HepG2 (cell line): ENCODE data around the gene DYNC2I2. TPM values are rescaled to one million over a fixed set of nuclear protein-coding genes. Genes with fewer than 3 reads are reported as not detected.
A peak's percentile ranks its signal among the peaks of the same experiment; 100 is the strongest.

Experiments
- ATAC-seq: fragments of 200-7000 bp; cut with Tn5 transposase; 3 replicates; pipeline ENCODE4 v1.9.1; 2020; ENCODE audit warnings: mild to moderate bottlenecking, moderate library complexity
- BruUV-seq: library from RNA; stranded (reverse); fragments of 400-500 nt; replicated peaks from 2 replicates; lab custom pipeline; 2021; lab: Mats Ljungman, UMichigan
- CTCF ChIA-PET: fragments of 300-600 bp; formaldehyde crosslinking; extraction: SDS; loops from one replicate; lab custom pipeline; 2021; ENCODE audit warnings: low total read pairs, inconsistent platforms, low intra/inter-chr PET ratio; lab: Yijun Ruan, JAX
- POLR2A ChIA-PET: fragments of 350-600 bp; sonication (Branson Sonifier 250); formaldehyde crosslinking; loops from one replicate; lab custom pipeline; 2020; ENCODE audit warnings: antibody characterized with exemption, inconsistent platforms; lab: Yijun Ruan, JAX
- DNase-seq: peaks from one replicate; pipeline ENCODE4 v3.0.0-alpha.2; 2015; ENCODE audit warnings: low spot score
- FAIRE-seq: peaks from 3 replicates; lab custom pipeline; 2011; peaks lifted over from hg19 to GRCh38; lab: Jason Lieb, UNC
- H2AFZ ChIP-seq: one replicate; pipeline ENCODE4 v1.6.1; 2011; ENCODE audit warnings: low read length, inconsistent platforms
- H3K27ac ChIP-seq: fragments of 300-600 bp; 3 replicates; pipeline ENCODE4 v1.8.0; 2011; ENCODE audit warnings: mixed run types, mild to moderate bottlenecking, mixed read lengths, low read length, inconsistent platforms; ENCODE audit not compliant: insufficient read depth; ENCODE audit errors: extremely low read length
- H3K27me3 ChIP-seq, 2 experiments: fragments of 200-600 bp in 1 of 2; 2 replicates in 1 of 2; 3 replicates in 1 of 2; pipeline versions ENCODE4 v1.6.0 to v1.8.0; 2011; ENCODE audit warnings: low read length in 2 of 2, mild to moderate bottlenecking in 2 of 2, moderate library complexity in 2 of 2, inconsistent platforms in 1 of 2; ENCODE audit not compliant: insufficient read depth in 2 of 2, control insufficient read depth in 1 of 2
- H3K36me3 ChIP-seq, 2 experiments: fragments of 200-600 bp in 1 of 2; replicated peaks in 1 of 2; 2 replicates in 1 of 2; 3 replicates in 1 of 2; pipeline versions ENCODE4 v1.5.1 to v1.8.0; 2011; ENCODE audit warnings: low read length in 2 of 2, inconsistent platforms in 1 of 2; ENCODE audit not compliant: insufficient read depth in 2 of 2, control insufficient read depth in 1 of 2
- H3K4me1 ChIP-seq: 2 replicates; pipeline ENCODE4 v1.5.1; 2012; ENCODE audit warnings: low read length, inconsistent platforms; ENCODE audit not compliant: insufficient read depth
- H3K4me2 ChIP-seq: 2 replicates; pipeline ENCODE4 v1.6.0; 2011; ENCODE audit warnings: low read depth, low read length, inconsistent platforms
- H3K4me3 ChIP-seq, 3 experiments: fragments of 200-600 bp in 1 of 3; sonication (generic), shearing (Covaris generic) in 1 of 3; replicated peaks in 1 of 3; 2 replicates each; pipeline ENCODE4 v1.5.1; 2011 to 2016; ENCODE audit warnings: low read length in 3 of 3, inconsistent platforms in 2 of 3, low read depth in 2 of 3, mild to moderate bottlenecking in 2 of 3, control low read depth in 1 of 3, mixed read lengths in 1 of 3; ENCODE audit not compliant: insufficient read depth in 1 of 3
- H3K79me2 ChIP-seq: one replicate; pipeline ENCODE4 v1.6.1; 2011; ENCODE audit warnings: low read length, inconsistent platforms; ENCODE audit not compliant: insufficient read depth
- H3K9ac ChIP-seq: 2 replicates; pipeline ENCODE4 v1.6.0; 2011; ENCODE audit warnings: mild to moderate bottlenecking, low read depth, low read length, inconsistent platforms; ENCODE audit not compliant: insufficient read depth
- H3K9me3 ChIP-seq: 2 replicates; pipeline ENCODE4 v1.5.1; 2012; ENCODE audit warnings: mild to moderate bottlenecking, low read length
- H4K20me1 ChIP-seq: 2 replicates; pipeline ENCODE4 v1.6.0; 2011; ENCODE audit warnings: inconsistent platforms, mild to moderate bottlenecking, low read length, moderate library complexity; ENCODE audit not compliant: insufficient read depth
- CTCF ChIP-seq: sonication (generic); formaldehyde crosslinking; IDR thresholded peaks from 2 replicates; pipeline ENCODE4 v1.5.0; 2020; ENCODE audit warnings: mild to moderate bottlenecking, missing genetic modification reagents, moderate library complexity
- HDAC1 ChIP-seq: sonication (generic); formaldehyde crosslinking; IDR thresholded peaks from 2 replicates; pipeline ENCODE4 v1.5.1; 2020; ENCODE audit warnings: mild to moderate bottlenecking, missing genetic modification reagents
- HOXA9 ChIP-seq: sonication (generic); formaldehyde crosslinking; IDR thresholded peaks from 2 replicates; pipeline ENCODE4 v1.8.1; 2022; ENCODE audit warnings: missing genetic modification reagents, mild to moderate bottlenecking, moderate library complexity, borderline replicate concordance
- KAT7 ChIP-seq: IDR thresholded peaks from 2 replicates; pipeline ENCODE4 v1.6.1; 2018; ENCODE audit warnings: borderline replicate concordance, missing compliant biosample characterization
- KLF9 ChIP-seq: IDR thresholded peaks from 2 replicates; pipeline ENCODE4 v1.6.1; 2016; ENCODE audit warnings: low read depth
- MIXL1 ChIP-seq: IDR thresholded peaks from 2 replicates; pipeline ENCODE4 v1.6.1; 2016
- NCOR1 ChIP-seq: fragments of 200-600 bp; sonication (generic); IDR thresholded peaks from 2 replicates; pipeline ENCODE4 v1.7.0; 2017; ENCODE audit warnings: antibody characterized with exemption, low read length, borderline replicate concordance
- THYN1 ChIP-seq: sonication (generic); formaldehyde crosslinking; IDR thresholded peaks from 2 replicates; pipeline ENCODE4 v1.8.1; 2023; ENCODE audit warnings: low read depth, mild to moderate bottlenecking, moderate library complexity, missing genetic modification reagents, borderline replicate concordance
- ZFP41 ChIP-seq: sonication (generic); formaldehyde crosslinking; IDR thresholded peaks from 2 replicates; pipeline ENCODE4 v1.4.0; 2020; ENCODE audit warnings: mild to moderate bottlenecking, missing genetic modification reagents, borderline replicate concordance
- WGBS: methylation state at CpG from one replicate; pipeline ENCODE4 v1.1.6; 2017; ENCODE audit warnings: low lambda C conversion rate; 5-methylcytosine and 5-hydroxymethylcytosine counted together
- in situ Hi-C: cut with HindIII; loops from 2 replicates; pipeline ENCODE4 v1.10.0; 2017; ENCODE audit warnings: low pct_unique_long_range_greater_than_20kb; ENCODE audit not compliant: extremely low pct_ligation_motif_present
- intact Hi-C: fragments of 100-400 bp; cut with micrococcal nuclease; formaldehyde crosslinking; loops from one replicate; pipeline ENCODE4 v1.10.0; 2022; ENCODE audit not compliant: unreplicated experiment
- polyA plus RNA-seq, 8 experiments: library from polyadenylated mRNA; depleted of rRNA in 3 of 8; stranded (reverse) in 7 of 8; unstranded in 1 of 8; fragments of >200 nt; fragmentation: Illumina TruSeq in 4 of 8; extraction: Trizol in 4 of 8; gene quantifications; 2 replicates each; pipeline versions ENCODE4 v1.2.1 to v1.2.3, GENCODE V29; 2011 to 2016; ENCODE audit warnings: low read depth in 4 of 8, missing spikeins in 1 of 8, mixed read lengths in 1 of 8; ENCODE audit not compliant: insufficient read depth in 1 of 8
- total RNA-seq, 5 experiments: library from RNA; depleted of rRNA; stranded (reverse); fragments of >200 nt; fragmentation: Illumina TruSeq; extraction: Trizol; gene quantifications; 2 replicates each; pipeline ENCODE4 v1.2.3, GENCODE V29; 2016; ENCODE audit warnings: low read depth in 1 of 5

The DYNC2I2 gene
- total and polyA plus RNA-seq, 2 of the 13 experiments (the other 11 are each of a cell fraction or from before 2014, with no cell fraction given), result 13.7 to 40.2 TPM

GRCh38 chr9:128611600-128612394, 44.9 kb downstream of the DYNC2I2 start:
- H2AFZ ChIP-seq, result no peak overlapping the region
- no peaks in the 10 kb centered on the region for H4K20me1 ChIP-seq
- peaks cover 43 to 86% of the 10 kb centered on the region in 2 experiments for H3K36me3 ChIP-seq
- intact Hi-C loops (no loop called here), in situ Hi-C loops (no loop called here)
- DNase-seq (no peak), FAIRE-seq (no peak), ATAC-seq (no peak)
- H3K27me3 ChIP-seq, result no peaks in the 10 kb centered on the region
- ChIA-PET POLR2A (no interaction called here), CTCF (no interaction called here)
- H3K9me3 ChIP-seq, result no peaks in the 10 kb centered on the region
- no TSS peak for BruUV-seq
- TF ChIP-seq KLF9 (no peak), KAT7 (CRISPR knock-in tag) (no peak), MIXL1 (CRISPR knock-in tag) (no peak)
- no peak overlapping the region for H3K4me2 ChIP-seq
- no peaks in the 10 kb centered on the region for H3K4me1 ChIP-seq
- H3K9ac ChIP-seq, result no peak overlapping the region
- no peaks in the 10 kb centered on the region for H3K79me2 ChIP-seq
- H3K4me3 ChIP-seq, result no peak overlapping the region
- WGBS, result 98% methylated on average over 10 of the region's 12 CpGs
- no peak overlapping the region for H3K27ac ChIP-seq

- H3K79me2 ChIP-seq, result no peaks in the 10 kb centered on the region
- H4K20me1 ChIP-seq, result no peaks in the 10 kb centered on the region
- ChIA-PET POLR2A (no interaction called here), CTCF (no interaction called here)
- intact Hi-C loops (no loop called here), in situ Hi-C loops (no loop called here)
- TF ChIP-seq CTCF (CRISPR knock-in tag) (0 out of 2 replicates have a peak, but pooled peaks have one; percentile 7), NCOR1 (no peak), HDAC1 (no peak), THYN1 (no peak), ZFP41 (no peak), HOXA9 (CRISPR knock-in tag) (no peak)
- no peak overlapping the region for H2AFZ ChIP-seq
- 94% methylated on average over 3 of the region's 3 CpGs for WGBS
- ATAC-seq, result no peak
- no peaks in the 10 kb centered on the region for H3K4me1 ChIP-seq
- no peak for FAIRE-seq
- peaks cover 41 to 85% of the 10 kb centered on the region in 2 experiments for H3K36me3 ChIP-seq
- H3K9me3 ChIP-seq, result no peaks in the 10 kb centered on the region
- H3K27ac ChIP-seq, result no peak overlapping the region
- no TSS peak for BruUV-seq
- H3K4me2 ChIP-seq, result no peak overlapping the region
- no peak overlapping the region for H3K9ac ChIP-seq
- DNase-seq, result no peak
- no peaks in the 10 kb centered on the region for H3K27me3 ChIP-seq
- no peak overlapping the region for H3K4me3 ChIP-seq
Observed at GRCh38 chr9:128610897-128611296, 45.8 kb downstream of the DYNC2I2 start.
